GM13977 (cell line): ENCODE data around the gene VEPH1.

Experiments used
- DNase-seq: peaks from one replicate; pipeline ENCODE4 v3.0.0; 2012; ENCODE audit warnings: low spot score
- in situ Hi-C: fragments of 300-500 bp; cut with MboI; formaldehyde crosslinking; loops from one replicate; pipeline ENCODE4 v1.12.0; 2022; ENCODE audit warnings: low sequenced_read_pairs, low pct_unique_long_range_greater_than_20kb, mixed read lengths, inconsistent platforms; ENCODE audit not compliant: unreplicated experiment
- TF ChIP-seq, protein P1 (sequence below): IDR thresholded peaks from 2 replicates; pipeline ENCODE4 v1.5.1; 2012; ENCODE audit warnings: mild to moderate bottlenecking, control low read depth; ENCODE audit not compliant: insufficient read depth; ENCODE audit errors: extremely low read depth, missing control alignments

The VEPH1 gene

DNA sequence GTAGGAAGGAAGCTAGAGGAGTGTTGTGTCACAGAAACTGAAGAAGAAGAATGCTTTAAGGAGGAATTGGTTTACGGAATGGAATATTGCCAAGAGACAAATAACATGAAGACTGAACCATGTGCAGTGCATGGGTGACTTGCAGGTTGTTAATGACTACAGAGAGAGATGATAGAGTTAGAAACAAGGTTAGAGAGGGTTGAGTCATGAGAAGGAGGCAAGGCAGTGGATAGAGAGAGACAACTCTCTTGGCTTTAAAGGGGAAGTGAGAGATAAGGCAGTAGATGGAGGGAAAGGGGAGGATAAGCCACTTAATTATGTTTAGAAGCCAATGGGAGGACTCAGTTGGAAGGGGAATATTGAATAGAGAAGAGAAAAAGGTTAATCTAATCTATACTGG lies 224.0 kb downstream of the VEPH1 start:
- DNase-seq: no peak
- TF ChIP-seq, protein P1, sequence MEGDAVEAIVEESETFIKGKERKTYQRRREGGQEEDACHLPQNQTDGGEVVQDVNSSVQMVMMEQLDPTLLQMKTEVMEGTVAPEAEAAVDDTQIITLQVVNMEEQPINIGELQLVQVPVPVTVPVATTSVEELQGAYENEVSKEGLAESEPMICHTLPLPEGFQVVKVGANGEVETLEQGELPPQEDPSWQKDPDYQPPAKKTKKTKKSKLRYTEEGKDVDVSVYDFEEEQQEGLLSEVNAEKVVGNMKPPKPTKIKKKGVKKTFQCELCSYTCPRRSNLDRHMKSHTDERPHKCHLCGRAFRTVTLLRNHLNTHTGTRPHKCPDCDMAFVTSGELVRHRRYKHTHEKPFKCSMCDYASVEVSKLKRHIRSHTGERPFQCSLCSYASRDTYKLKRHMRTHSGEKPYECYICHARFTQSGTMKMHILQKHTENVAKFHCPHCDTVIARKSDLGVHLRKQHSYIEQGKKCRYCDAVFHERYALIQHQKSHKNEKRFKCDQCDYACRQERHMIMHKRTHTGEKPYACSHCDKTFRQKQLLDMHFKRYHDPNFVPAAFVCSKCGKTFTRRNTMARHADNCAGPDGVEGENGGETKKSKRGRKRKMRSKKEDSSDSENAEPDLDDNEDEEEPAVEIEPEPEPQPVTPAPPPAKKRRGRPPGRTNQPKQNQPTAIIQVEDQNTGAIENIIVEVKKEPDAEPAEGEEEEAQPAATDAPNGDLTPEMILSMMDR: no peak
- in situ Hi-C loops: no loop called here

DNA sequence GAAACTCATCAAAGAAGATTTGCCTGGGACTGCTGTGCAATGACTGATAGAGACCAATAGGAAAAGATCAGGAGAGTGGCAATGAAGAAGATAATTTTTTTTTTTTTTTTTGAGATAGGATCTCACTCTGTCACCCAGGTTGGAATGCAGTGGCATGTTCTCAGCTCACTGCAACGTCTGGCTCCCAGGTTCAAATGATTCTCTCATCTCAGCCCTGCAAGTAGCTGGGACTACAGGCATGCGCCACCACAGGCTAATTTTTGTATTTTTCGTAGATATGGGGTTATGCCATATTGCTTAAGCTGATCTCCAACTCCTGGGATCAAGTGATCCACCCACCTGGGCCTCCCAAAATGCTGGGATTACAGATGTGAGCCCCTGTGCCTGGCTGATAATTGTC lies 226.4 kb downstream of the VEPH1 start:
- TF ChIP-seq, protein P1: no peak
- no peak for DNase-seq
- in situ Hi-C loops: no loop called here

DNA sequence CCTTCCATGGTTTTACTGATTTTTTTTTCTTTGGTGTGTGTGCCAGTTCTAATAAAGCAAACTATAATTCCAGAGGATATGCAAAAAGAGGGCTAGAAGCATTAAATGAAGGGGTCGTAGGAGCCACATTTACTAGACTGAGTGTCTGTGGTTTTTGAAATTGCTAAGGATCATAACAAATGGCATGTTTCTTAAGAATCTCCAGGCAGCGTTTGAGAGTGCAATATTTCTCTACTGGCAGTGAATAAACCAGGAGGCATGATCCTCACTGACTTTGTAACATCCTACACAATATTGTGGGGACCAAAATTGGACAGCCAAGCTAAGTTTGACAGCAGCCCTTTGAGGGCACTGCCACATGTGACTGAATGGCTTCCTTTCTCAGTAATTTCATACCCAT lies 227.4 kb downstream of the VEPH1 start:
- in situ Hi-C loops: no loop called here
- DNase-seq: no peak
- TF ChIP-seq, protein P1: no peak

DNA sequence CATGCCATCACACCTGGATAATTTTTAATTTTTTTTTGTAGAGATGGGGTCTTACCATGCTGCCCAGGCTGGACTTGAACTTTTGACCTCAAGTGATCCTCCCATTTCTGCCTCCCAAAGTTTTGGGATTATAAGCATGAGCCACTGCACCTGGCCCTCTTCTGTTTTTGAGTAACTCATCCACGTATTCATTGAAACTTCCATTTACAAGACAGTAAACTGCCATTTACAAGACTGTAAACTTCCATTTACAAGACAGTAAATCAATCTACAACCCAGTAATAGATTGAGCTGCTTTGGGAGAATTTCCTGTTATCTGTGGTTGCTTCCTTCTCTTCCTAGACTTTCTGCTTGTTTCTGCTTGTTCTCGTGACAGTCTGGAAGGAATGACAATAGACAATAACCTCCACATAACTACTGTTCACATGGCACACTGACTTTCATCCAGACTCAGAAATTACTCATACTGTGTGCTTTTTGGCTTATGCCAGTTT lies 228.5 kb downstream of the VEPH1 start:
- DNase-seq: no peak
- in situ Hi-C loops: no loop called here
- TF ChIP-seq, protein P1: no peak

DNA sequence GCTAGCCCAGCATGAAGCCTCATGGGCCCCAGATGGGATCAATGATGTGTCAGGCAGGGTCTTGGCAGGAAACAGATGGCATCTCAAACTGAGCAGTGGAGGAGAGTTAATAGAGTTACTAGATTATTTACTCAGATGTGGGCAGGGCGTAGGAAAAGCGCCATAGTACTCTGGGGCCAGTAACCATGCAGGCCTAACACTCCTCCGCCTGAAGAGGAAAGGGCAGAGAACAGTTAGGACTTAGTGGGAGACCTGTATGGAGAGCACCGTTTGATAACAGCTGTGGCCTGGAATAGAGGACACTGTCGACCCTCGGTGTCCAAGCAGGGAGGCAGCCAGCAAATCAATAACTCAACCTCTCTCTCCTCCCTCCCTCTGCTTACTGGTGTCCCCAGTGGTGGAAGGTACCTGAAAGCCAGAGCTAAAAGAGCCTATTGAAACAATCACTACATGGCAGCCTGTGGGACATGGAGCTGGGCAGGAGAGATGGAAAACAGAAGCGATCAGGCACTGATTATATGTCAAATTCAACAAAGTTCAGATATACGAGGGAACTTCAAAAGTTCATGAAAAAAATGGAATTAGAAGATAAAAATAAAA lies 231.8 kb downstream of the VEPH1 start:
- in situ Hi-C loops: no loop called here
- no peak for DNase-seq
- TF ChIP-seq, protein P1: no peak

DNA sequence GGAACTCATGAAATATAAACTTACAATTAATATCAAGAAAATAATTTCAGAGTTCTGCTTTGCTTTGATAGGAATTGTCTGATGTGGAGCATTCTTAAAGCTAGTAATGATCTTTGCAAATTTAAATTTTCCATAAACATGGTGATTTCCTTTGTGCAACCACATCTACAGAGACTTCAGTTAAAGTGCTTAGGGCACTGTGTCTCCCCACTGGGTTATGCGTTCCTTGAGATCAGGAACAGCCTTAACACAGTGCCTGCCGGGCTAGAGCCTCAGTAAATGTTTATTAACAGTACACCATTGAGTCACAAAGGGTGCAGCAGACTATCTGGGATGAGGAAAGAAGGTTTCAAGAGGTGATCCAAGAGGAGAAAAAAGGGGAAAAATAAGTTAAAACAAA lies 235.2 kb downstream of the VEPH1 start:
- DNase-seq: no peak
- TF ChIP-seq, protein P1: no peak
- in situ Hi-C loops: no loop called here
